ENCODE results near the gene CBFA2T3.

Gene CBFA2T3

DNA sequence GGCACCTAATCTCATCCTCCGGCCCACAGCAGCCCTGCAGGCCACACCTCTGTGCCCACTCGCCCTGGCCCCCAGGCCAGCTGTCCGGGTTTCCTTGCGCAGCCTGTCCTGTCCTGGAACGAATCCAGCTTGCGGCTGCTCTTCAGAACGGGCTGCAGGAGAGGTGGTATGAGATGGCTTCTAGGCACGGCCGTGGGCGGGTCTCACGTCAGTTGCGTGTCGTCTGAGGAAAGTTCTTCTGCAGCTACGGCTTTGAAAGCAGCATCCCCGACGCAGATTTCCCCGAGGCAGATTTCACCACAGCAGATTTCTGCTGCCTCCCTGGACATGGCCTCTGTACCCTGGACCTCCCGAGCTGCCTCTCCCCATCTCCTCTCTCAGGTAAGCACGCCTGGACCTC, 138.4 kb downstream of the CBFA2T3 start:
- Histone ChIP-seq H3K4me1 (ENCODE audit: insufficient read depth, low read length, poor library complexity, severe bottlenecking) (no peaks in the 10 kb centered on the region), H3K9me3 (ENCODE audit: insufficient read depth, low read depth, low read length) (no peaks in the 10 kb centered on the region), H3K27me3 (ENCODE audit: insufficient read depth, low read length, poor library complexity, severe bottlenecking) (no peaks in the 10 kb centered on the region), H3K36me3 (ENCODE audit: insufficient read depth, low read length) (no peaks in the 10 kb centered on the region), H3K79me2 (ENCODE audit: insufficient read depth, low read length) (no peaks in the 10 kb centered on the region), H4K20me1 (ENCODE audit: insufficient read depth, low read length, poor library complexity, severe bottlenecking) (no peaks in the 10 kb centered on the region), H3K9ac (ENCODE audit: low read depth, low read length, poor library complexity, severe bottlenecking) (no peak overlapping the region), H3K4me2 (ENCODE audit: low read depth, low read length, poor library complexity, severe bottlenecking) (no peak overlapping the region), H3K4me3 (ENCODE audit: low read length, poor library complexity, severe bottlenecking) (no peak overlapping the region), H3K9me2 (replicated peaks; ENCODE audit: low read depth, low read length) (no peaks in the 10 kb centered on the region), H3F3A (ENCODE audit: low read depth) (no peaks in the 10 kb centered on the region), H2AFZ (ENCODE audit: low read length) (no peak overlapping the region)
- TF ChIP-seq, protein P1, sequence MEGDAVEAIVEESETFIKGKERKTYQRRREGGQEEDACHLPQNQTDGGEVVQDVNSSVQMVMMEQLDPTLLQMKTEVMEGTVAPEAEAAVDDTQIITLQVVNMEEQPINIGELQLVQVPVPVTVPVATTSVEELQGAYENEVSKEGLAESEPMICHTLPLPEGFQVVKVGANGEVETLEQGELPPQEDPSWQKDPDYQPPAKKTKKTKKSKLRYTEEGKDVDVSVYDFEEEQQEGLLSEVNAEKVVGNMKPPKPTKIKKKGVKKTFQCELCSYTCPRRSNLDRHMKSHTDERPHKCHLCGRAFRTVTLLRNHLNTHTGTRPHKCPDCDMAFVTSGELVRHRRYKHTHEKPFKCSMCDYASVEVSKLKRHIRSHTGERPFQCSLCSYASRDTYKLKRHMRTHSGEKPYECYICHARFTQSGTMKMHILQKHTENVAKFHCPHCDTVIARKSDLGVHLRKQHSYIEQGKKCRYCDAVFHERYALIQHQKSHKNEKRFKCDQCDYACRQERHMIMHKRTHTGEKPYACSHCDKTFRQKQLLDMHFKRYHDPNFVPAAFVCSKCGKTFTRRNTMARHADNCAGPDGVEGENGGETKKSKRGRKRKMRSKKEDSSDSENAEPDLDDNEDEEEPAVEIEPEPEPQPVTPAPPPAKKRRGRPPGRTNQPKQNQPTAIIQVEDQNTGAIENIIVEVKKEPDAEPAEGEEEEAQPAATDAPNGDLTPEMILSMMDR (conservative IDR thresholded peaks at IDR 0.05; ENCODE audit: low read length), result no peak
- no peak for TF ChIP-seq EZH2phosphoT487 (IDR thresholded peaks at IDR 0.05; ENCODE audit: borderline replicate concordance)

DNA sequence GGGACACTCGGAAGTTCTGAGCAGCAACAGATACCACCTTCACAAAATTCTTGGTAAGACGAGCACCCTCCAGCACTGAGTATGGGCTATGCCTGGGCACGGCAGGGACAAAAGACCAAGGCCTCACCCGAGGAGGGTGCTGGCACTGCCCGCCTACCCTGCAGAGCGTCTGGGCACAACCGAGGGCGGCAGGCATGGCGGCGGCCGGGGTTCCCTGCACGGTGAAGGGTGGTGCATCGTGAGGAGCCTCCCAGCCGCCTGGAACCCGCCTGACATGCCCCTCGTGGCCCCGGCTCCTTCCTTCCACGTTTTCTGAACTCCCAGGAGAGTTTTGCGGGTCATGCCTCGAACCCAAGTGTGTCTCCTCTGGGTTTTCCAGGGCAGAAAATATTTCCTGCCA, 139.2 kb downstream of the CBFA2T3 start:
- Histone ChIP-seq H3K4me1 (ENCODE audit: insufficient read depth, low read length, poor library complexity, severe bottlenecking) (no peaks in the 10 kb centered on the region), H3F3A (ENCODE audit: low read depth) (no peaks in the 10 kb centered on the region), H3K9me2 (replicated peaks; ENCODE audit: low read depth, low read length) (no peaks in the 10 kb centered on the region), H4K20me1 (ENCODE audit: insufficient read depth, low read length, poor library complexity, severe bottlenecking) (no peaks in the 10 kb centered on the region), H3K27me3 (ENCODE audit: insufficient read depth, low read length, poor library complexity, severe bottlenecking) (no peaks in the 10 kb centered on the region), H3K9ac (ENCODE audit: low read depth, low read length, poor library complexity, severe bottlenecking) (no peak overlapping the region), H3K79me2 (ENCODE audit: insufficient read depth, low read length) (no peaks in the 10 kb centered on the region), H3K4me2 (ENCODE audit: low read depth, low read length, poor library complexity, severe bottlenecking) (no peak overlapping the region), H3K36me3 (ENCODE audit: insufficient read depth, low read length) (no peaks in the 10 kb centered on the region), H2AFZ (ENCODE audit: low read length) (no peak overlapping the region), H3K9me3 (ENCODE audit: insufficient read depth, low read depth, low read length) (no peaks in the 10 kb centered on the region), H3K4me3 (ENCODE audit: low read length, poor library complexity, severe bottlenecking) (no peak overlapping the region)
- TF ChIP-seq EZH2phosphoT487 (IDR thresholded peaks at IDR 0.05; ENCODE audit: borderline replicate concordance), result no peak
- TF ChIP-seq, protein P1 (conservative IDR thresholded peaks at IDR 0.05; ENCODE audit: low read length), result no peak

- no peaks in the 10 kb centered on the region for H3K4me1 ChIP-seq (ENCODE audit: insufficient read depth, low read length, poor library complexity, severe bottlenecking)
- H3K9me3 ChIP-seq (ENCODE audit: insufficient read depth, low read depth, low read length), result no peaks in the 10 kb centered on the region
- H4K20me1 ChIP-seq (ENCODE audit: insufficient read depth, low read length, poor library complexity, severe bottlenecking), result no peaks in the 10 kb centered on the region
- no peak overlapping the region for H2AFZ ChIP-seq (ENCODE audit: low read length)
- no peaks in the 10 kb centered on the region for H3K36me3 ChIP-seq (ENCODE audit: insufficient read depth, low read length)
- no peak overlapping the region for H3K4me3 ChIP-seq (ENCODE audit: low read length, poor library complexity, severe bottlenecking)
- H3K9me2 ChIP-seq (replicated peaks; ENCODE audit: low read depth, low read length), result no peaks in the 10 kb centered on the region
- no peak overlapping the region for H3K9ac ChIP-seq (ENCODE audit: low read depth, low read length, poor library complexity, severe bottlenecking)
- no peaks in the 10 kb centered on the region for H3K79me2 ChIP-seq (ENCODE audit: insufficient read depth, low read length)
- TF ChIP-seq, protein P1 (conservative IDR thresholded peaks at IDR 0.05; ENCODE audit: low read length), result no peak
- no peak for TF ChIP-seq EZH2phosphoT487 (IDR thresholded peaks at IDR 0.05; ENCODE audit: borderline replicate concordance)
- no peaks in the 10 kb centered on the region for H3F3A ChIP-seq (ENCODE audit: low read depth)
- no peaks in the 10 kb centered on the region for H3K27me3 ChIP-seq (ENCODE audit: insufficient read depth, low read length, poor library complexity, severe bottlenecking)
- H3K4me2 ChIP-seq (ENCODE audit: low read depth, low read length, poor library complexity, severe bottlenecking), result no peak overlapping the region
Observed at GRCh38 chr16:88836791-88837190, 140.2 kb downstream of the CBFA2T3 start.

All from Loucy (cell line).